ENCODE results near the gene XYLT1. TPM values are rescaled to one million over a fixed set of nuclear protein-coding genes. Genes with fewer than 3 reads are reported as not detected.

The XYLT1 gene
- polyA plus RNA-seq, 1 of the 3 experiments (the other 2 are of a cell fraction), result 17.6 TPM

- peaks cover 53% of the 10 kb centered on the region for H4K20me1 ChIP-seq (ENCODE audit: insufficient read depth)
- H2AFZ ChIP-seq (ENCODE audit: low read depth), result no peak overlapping the region
- peak overlapping the region; percentile 94 for H3K4me2 ChIP-seq
- H3K9ac ChIP-seq, result peak overlapping the region; percentile 85
- H3K9me3 ChIP-seq, result no peaks in the 10 kb centered on the region
- peaks cover 24 to 42% of the 10 kb centered on the region in 2 experiments; a peak in 3 of 4 replicates for H3K4me1 ChIP-seq (ENCODE audit: control insufficient read depth in 1 of 2, insufficient read depth in 2 of 2, low read depth in 1 of 2, low read length in 1 of 2)
- H3K27ac ChIP-seq (ENCODE audit: low read depth in 2 of 2, low read length in 1 of 2), result peak overlapping the region; percentile 80 to 84; a peak in 3 of 4 replicates
- DNase-seq, result peak; percentile 55
- H3K27me3 ChIP-seq (ENCODE audit: insufficient read depth), result no peaks in the 10 kb centered on the region
- H3K79me2 ChIP-seq (ENCODE audit: insufficient read depth), result peaks cover 61% of the 10 kb centered on the region
- H3K36me3 ChIP-seq (replicated peaks in 1 of 2; ENCODE audit: control insufficient read depth in 1 of 2, insufficient read depth in 2 of 2, low read length in 1 of 2), result peaks cover 3 to 23% of the 10 kb centered on the region in 2 experiments
- peaks cover 28% of the 10 kb centered on the region for H3F3A ChIP-seq (replicated peaks; ENCODE audit: insufficient read depth)
- ChIA-PET POLR2A (interaction anchor here (0.9 to 1.0 kb wide), 2 partner anchors 115 to 157 kb away, joined by 3 read pairs; no protein-coding TSS in a partner anchor), CTCF (interaction anchor here (0.7 to 4.0 kb wide), 10 partner anchors 39 to 609 kb away, joined by 3 to 25 read pairs (median 3); no protein-coding TSS in a partner anchor)
- 0 out of 2 replicates have a peak, but pooled peaks have one; percentile 6 for TF ChIP-seq SIN3A (IDR thresholded peaks at IDR 0.05; ENCODE audit: borderline replicate concordance, low read depth, low read length)
- peak; percentile 34; the same call in 1 of the 2 replicates for TF ChIP-seq MXI1 (IDR thresholded peaks at IDR 0.05; ENCODE audit: low read depth, low read length)
- no peak for TF ChIP-seq ZBTB33 (IDR thresholded peaks at IDR 0.05; ENCODE audit: borderline replicate concordance, low read depth)
- no peak for TF ChIP-seq TCF12 (IDR thresholded peaks at IDR 0.05)
- WGBS (ENCODE audit: low lambda C conversion rate), result 0% methylated on average over 7 of the region's 16 CpGs
- H3K9me2 ChIP-seq, result no peaks in the 10 kb centered on the region
- peak overlapping the region; percentile 84 to 93 for H3K4me3 ChIP-seq (ENCODE audit: low read depth in 2 of 2, low read length in 1 of 2)
Measured at GRCh38 chr16:17469741-17470181, 999 bp downstream of the XYLT1 start.

DNA sequence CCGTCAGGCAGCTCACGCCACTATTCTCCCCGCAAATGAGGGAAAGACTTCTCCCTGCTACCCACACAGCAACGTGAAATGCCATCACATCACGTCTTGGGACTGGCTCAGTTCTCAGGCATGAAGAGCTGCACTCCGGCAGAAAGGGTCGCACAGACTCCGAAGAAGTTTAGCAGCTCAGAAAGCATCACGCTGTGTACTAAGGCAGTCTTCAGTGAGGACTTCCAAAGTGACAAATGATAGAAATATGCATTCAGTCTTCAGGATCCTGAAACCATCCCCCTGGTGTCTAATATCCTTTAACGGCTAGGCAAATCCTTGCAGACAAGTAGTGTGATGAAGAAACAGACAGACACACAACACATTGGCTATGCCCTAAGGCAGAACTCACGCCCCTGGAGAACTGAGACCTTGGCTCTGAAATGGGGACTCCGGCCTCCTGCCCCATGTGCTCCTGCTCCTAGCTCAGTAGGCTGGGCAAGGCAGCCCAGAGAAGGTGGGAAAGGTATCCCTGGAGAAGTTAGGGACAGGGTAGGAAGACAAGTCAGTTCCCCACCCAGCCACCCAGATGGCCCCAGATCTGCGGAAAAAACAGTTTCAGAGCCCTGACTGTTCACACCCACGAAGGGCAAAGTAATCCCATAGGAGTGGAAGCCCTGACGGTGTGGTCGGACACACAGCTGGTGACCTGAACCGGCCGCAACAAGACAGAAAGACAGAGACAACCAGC lies 1.6 kb downstream of the XYLT1 start:
- peaks cover 28% of the 10 kb centered on the region for H3F3A ChIP-seq (replicated peaks; ENCODE audit: insufficient read depth)
- WGBS (ENCODE audit: low lambda C conversion rate), result 12% methylated on average over 18 of the region's 18 CpGs
- peak overlapping the region; percentile 85 for H3K9ac ChIP-seq
- no peak overlapping the region for H2AFZ ChIP-seq (ENCODE audit: low read depth)
- H3K9me3 ChIP-seq, result no peaks in the 10 kb centered on the region
- H3K4me1 ChIP-seq (ENCODE audit: control insufficient read depth in 1 of 2, insufficient read depth in 2 of 2, low read depth in 1 of 2, low read length in 1 of 2), result peaks cover 22 to 39% of the 10 kb centered on the region in 2 experiments; a peak in 3 of 4 replicates
- CTCF ChIA-PET, result interaction anchor here (0.7 to 4.0 kb wide), 18 partner anchors 15 to 608 kb away, joined by 3 to 25 read pairs (median 4); no protein-coding TSS in a partner anchor
- no peaks in the 10 kb centered on the region for H3K9me2 ChIP-seq
- H3K27me3 ChIP-seq (ENCODE audit: insufficient read depth), result no peaks in the 10 kb centered on the region
- peak overlapping the region; percentile 80 to 84; a peak in 3 of 4 replicates for H3K27ac ChIP-seq (ENCODE audit: low read depth in 2 of 2, low read length in 1 of 2)
- POLR2A ChIA-PET, result interaction anchor here (0.6 to 1.0 kb wide), 4 partner anchors 115 to 503 kb away, joined by 3 read pairs; no protein-coding TSS in a partner anchor
- peak overlapping the region; percentile 84 to 93 for H3K4me3 ChIP-seq (ENCODE audit: low read depth in 2 of 2, low read length in 1 of 2)
- peaks cover 3 to 26% of the 10 kb centered on the region in 2 experiments for H3K36me3 ChIP-seq (replicated peaks in 1 of 2; ENCODE audit: control insufficient read depth in 1 of 2, insufficient read depth in 2 of 2, low read length in 1 of 2)
- DNase-seq, result peak; percentile 34
- H4K20me1 ChIP-seq (ENCODE audit: insufficient read depth), result peaks cover 58% of the 10 kb centered on the region
- H3K4me2 ChIP-seq, result peak overlapping the region; percentile 94
- peaks cover 67% of the 10 kb centered on the region for H3K79me2 ChIP-seq (ENCODE audit: insufficient read depth)
- TF ChIP-seq SMC3 (IDR thresholded peaks at IDR 0.05; ENCODE audit: low read depth, low read length) (no peak), MAX (IDR thresholded peaks at IDR 0.05; ENCODE audit: low read depth) (no peak), CHD2 (IDR thresholded peaks at IDR 0.05; ENCODE audit: low read length, partially characterized antibody) (no peak), FOXJ3 (CRISPR knock-in tag; IDR thresholded peaks at IDR 0.05) (no peak), PBX3 (IDR thresholded peaks at IDR 0.05) (no peak), SIN3A (IDR thresholded peaks at IDR 0.05; ENCODE audit: borderline replicate concordance, low read depth, low read length) (no peak), RCOR1 (IDR thresholded peaks at IDR 0.05; ENCODE audit: low read length) (no peak), NRF1 (IDR thresholded peaks at IDR 0.05; ENCODE audit: low read depth, low read length) (no peak), FOSL2 (IDR thresholded peaks at IDR 0.05; ENCODE audit: borderline replicate concordance, low read depth) (peak; percentile 19; the same call in 1 of the 2 replicates), ZBTB33 (IDR thresholded peaks at IDR 0.05; ENCODE audit: borderline replicate concordance, low read depth) (no peak), TEAD4 (IDR thresholded peaks at IDR 0.05; ENCODE audit: borderline replicate concordance, insufficient read depth) (no peak)
- TF ChIP-seq, protein P1, sequence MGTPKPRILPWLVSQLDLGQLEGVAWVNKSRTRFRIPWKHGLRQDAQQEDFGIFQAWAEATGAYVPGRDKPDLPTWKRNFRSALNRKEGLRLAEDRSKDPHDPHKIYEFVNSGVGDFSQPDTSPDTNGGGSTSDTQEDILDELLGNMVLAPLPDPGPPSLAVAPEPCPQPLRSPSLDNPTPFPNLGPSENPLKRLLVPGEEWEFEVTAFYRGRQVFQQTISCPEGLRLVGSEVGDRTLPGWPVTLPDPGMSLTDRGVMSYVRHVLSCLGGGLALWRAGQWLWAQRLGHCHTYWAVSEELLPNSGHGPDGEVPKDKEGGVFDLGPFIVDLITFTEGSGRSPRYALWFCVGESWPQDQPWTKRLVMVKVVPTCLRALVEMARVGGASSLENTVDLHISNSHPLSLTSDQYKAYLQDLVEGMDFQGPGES (IDR thresholded peaks at IDR 0.05; ENCODE audit: low read depth, low read length), result no peak
- TF ChIP-seq, protein P2, sequence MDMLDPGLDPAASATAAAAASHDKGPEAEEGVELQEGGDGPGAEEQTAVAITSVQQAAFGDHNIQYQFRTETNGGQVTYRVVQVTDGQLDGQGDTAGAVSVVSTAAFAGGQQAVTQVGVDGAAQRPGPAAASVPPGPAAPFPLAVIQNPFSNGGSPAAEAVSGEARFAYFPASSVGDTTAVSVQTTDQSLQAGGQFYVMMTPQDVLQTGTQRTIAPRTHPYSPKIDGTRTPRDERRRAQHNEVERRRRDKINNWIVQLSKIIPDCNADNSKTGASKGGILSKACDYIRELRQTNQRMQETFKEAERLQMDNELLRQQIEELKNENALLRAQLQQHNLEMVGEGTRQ (IDR thresholded peaks at IDR 0.05; ENCODE audit: borderline replicate concordance, low read depth, low read length), result no peak

Data from SK-N-SH (cell line).